Mesothelial cell of epicardium (in vitro differentiated cells): Measurements from ENCODE around the gene CLIP3. TPM values are rescaled to one million over a fixed set of nuclear protein-coding genes. Genes with fewer than 3 reads are reported as not detected.
"Not testable (repeated sequence)": the region's sequence is repeated elsewhere in the genome, so short reads cannot be mapped to it uniquely, and the experiment has no call there.

Source experiments
- DNase-seq, 2 experiments: peaks; one replicate each; pipeline ENCODE4 v3.0.0; 2021; ENCODE audit warnings: low spot score in 2 of 2; ENCODE audit not compliant: unreplicated experiment in 2 of 2
- H3K27ac Mint-ChIP-seq: 2 replicates; pipeline ENCODE4 v1.8.0; 2021; ENCODE audit warnings: mixed read lengths
- H3K27me3 Mint-ChIP-seq: 2 replicates; pipeline ENCODE4 v1.8.0; 2021; ENCODE audit warnings: low read depth, mixed read lengths
- H3K36me3 Mint-ChIP-seq: 2 replicates; pipeline ENCODE4 v1.8.0; 2021; ENCODE audit warnings: mixed read lengths
- H3K4me1 Mint-ChIP-seq: 2 replicates; pipeline ENCODE4 v1.8.0; 2021; ENCODE audit warnings: mixed read lengths
- H3K4me3 Mint-ChIP-seq: 2 replicates; pipeline ENCODE4 v1.8.0; 2021; ENCODE audit warnings: mild to moderate bottlenecking, moderate library complexity, mixed read lengths
- H3K9me3 Mint-ChIP-seq: 2 replicates; pipeline ENCODE4 v1.8.0; 2021; ENCODE audit warnings: mixed read lengths
- CTCF ChIP-seq: fragments of 200-600 bp; sonication (generic); IDR thresholded peaks from one replicate; pipeline ENCODE4 v1.5.0; 2021; ENCODE audit warnings: antibody characterized with exemption; ENCODE audit not compliant: unreplicated experiment
- total RNA-seq: library from RNA; stranded (reverse); gene quantifications from 3 replicates; pipeline ENCODE4 v1.2.1, GENCODE V29; 2021

The CLIP3 gene
- total RNA-seq, 1 donor from 2014 or later, result 59.0 TPM

- H3K4me1 Mint-ChIP-seq, result peaks cover 20% of the 10 kb centered on the region
Observed at GRCh38 chr19:36043952-36044351, 11.3 kb upstream of the CLIP3 start.

GRCh38 chr19:36041831-36042230, 9.2 kb upstream of the CLIP3 start:
- DNase-seq, result no peak
- Mint-ChIP-seq H3K4me3 (no peak overlapping the region), H3K4me1 (peaks cover 20% of the 10 kb centered on the region), H3K27ac (peak overlapping the region; percentile 90), H3K9me3 (peaks cover 6% of the 10 kb centered on the region), H3K27me3 (no peaks in the 10 kb centered on the region), H3K36me3 (peaks cover 15% of the 10 kb centered on the region)
- no peak for TF ChIP-seq CTCF

More at GRCh38 chr19:36043952-36044351, 11.3 kb upstream of the CLIP3 start:
- Mint-ChIP-seq H3K4me3 (no peak overlapping the region), H3K36me3 (peaks cover 16% of the 10 kb centered on the region), H3K9me3 (peaks cover 6% of the 10 kb centered on the region), H3K27ac (no peak overlapping the region), H3K27me3 (no peaks in the 10 kb centered on the region)
- DNase-seq, result no peak
- TF ChIP-seq CTCF, result no peak

GRCh38 chr19:36041092-36041491, 8.4 kb upstream of the CLIP3 start:
- Mint-ChIP-seq H3K4me1 (peaks cover 20% of the 10 kb centered on the region), H3K36me3 (peaks cover 10% of the 10 kb centered on the region), H3K27ac (peak overlapping the region; percentile 90)
- not testable (repeated sequence) for DNase-seq, H3K9me3 Mint-ChIP-seq, H3K4me3 Mint-ChIP-seq, H3K27me3 Mint-ChIP-seq

- H3K27me3 Mint-ChIP-seq, result no peaks in the 10 kb centered on the region
- no peak for TF ChIP-seq CTCF
- no peak for DNase-seq
- peaks cover 6% of the 10 kb centered on the region for H3K36me3 Mint-ChIP-seq
- peaks cover 20% of the 10 kb centered on the region for H3K4me1 Mint-ChIP-seq
- H3K27ac Mint-ChIP-seq, result peak overlapping the region; percentile 50
- no peak overlapping the region for H3K4me3 Mint-ChIP-seq
- H3K9me3 Mint-ChIP-seq, result no peaks in the 10 kb centered on the region
Observed at GRCh38 chr19:36040495-36040894, 7.8 kb upstream of the CLIP3 start.

- Mint-ChIP-seq H3K4me3 (peak overlapping the region; percentile 41), H3K27me3 (no peaks in the 10 kb centered on the region), H3K4me1 (peaks cover 18% of the 10 kb centered on the region), H3K36me3 (peaks cover 28% of the 10 kb centered on the region), H3K9me3 (no peaks in the 10 kb centered on the region), H3K27ac (peak overlapping the region; percentile 32)
- DNase-seq, result no peak
- TF ChIP-seq CTCF, result no peak
Observed at GRCh38 chr19:36031308-36031707, 1.4 kb downstream of the CLIP3 start.

- Mint-ChIP-seq H3K9me3 (no peaks in the 10 kb centered on the region), H3K36me3 (peaks cover 29% of the 10 kb centered on the region), H3K27me3 (no peaks in the 10 kb centered on the region), H3K4me1 (peaks cover 18% of the 10 kb centered on the region), H3K4me3 (peak overlapping the region; percentile 15), H3K27ac (no peak overlapping the region)
- no peak for TF ChIP-seq CTCF
- DNase-seq, result no peak
Observed at GRCh38 chr19:36030264-36031148, 2.2 kb downstream of the CLIP3 start.
